DND-41 (cell line): ENCODE measurements around the gene HLCS.
A peak's percentile ranks its signal among the peaks of the same experiment; 100 is the strongest.

Experiments used
- ATAC-seq: fragments of 200-7000 bp; cut with Tn5 transposase; 3 replicates; pipeline ENCODE4 v1.9.1; 2021; ENCODE audit warnings: low read depth; ENCODE audit not compliant: insufficient read depth
- DNase-seq: peaks from one replicate; pipeline ENCODE4 v3.0.0-alpha.2; 2020
- H2AFZ ChIP-seq: 2 replicates; pipeline ENCODE4 v1.6.0; 2012; ENCODE audit warnings: low read depth, low read length
- H3K27ac ChIP-seq: 2 replicates; pipeline ENCODE4 v1.5.1; 2012; ENCODE audit warnings: low read length, inconsistent platforms
- H3K27me3 ChIP-seq: fragments of 200-600 bp; sonication (generic); 2 replicates; pipeline ENCODE4 v1.6.0; 2012; ENCODE audit warnings: low read length, mild to moderate bottlenecking, inconsistent platforms; ENCODE audit not compliant: insufficient read depth, poor library complexity
- H3K36me3 ChIP-seq: 2 replicates; pipeline ENCODE4 v1.5.1; 2012; ENCODE audit warnings: low read length, inconsistent platforms; ENCODE audit not compliant: insufficient read depth
- H3K4me1 ChIP-seq: 2 replicates; pipeline ENCODE4 v1.5.1; 2012; ENCODE audit warnings: mild to moderate bottlenecking, low read length; ENCODE audit not compliant: insufficient read depth
- H3K4me2 ChIP-seq: 2 replicates; pipeline ENCODE4 v1.6.0; 2012; ENCODE audit warnings: mild to moderate bottlenecking, moderate library complexity, low read length, inconsistent platforms; ENCODE audit not compliant: insufficient read depth
- H3K4me3 ChIP-seq, 2 experiments: fragments of 200-600 bp in 1 of 2; shearing (Covaris generic) in 1 of 2; 2 replicates each; pipeline ENCODE4 v1.5.1; 2012 to 2016; ENCODE audit warnings: inconsistent platforms in 2 of 2, low read length in 2 of 2, mild to moderate bottlenecking in 2 of 2, low read depth in 1 of 2, moderate library complexity in 1 of 2
- H3K79me2 ChIP-seq: 2 replicates; pipeline ENCODE4 v1.6.0; 2012; ENCODE audit warnings: low read length, inconsistent platforms; ENCODE audit not compliant: insufficient read depth
- H3K9ac ChIP-seq: 2 replicates; pipeline ENCODE4 v1.6.0; 2012; ENCODE audit warnings: low read depth, mild to moderate bottlenecking, inconsistent platforms, low read length, moderate library complexity
- H3K9me3 ChIP-seq: 2 replicates; pipeline ENCODE4 v1.5.1; 2012; ENCODE audit warnings: low read length, moderate library complexity, mild to moderate bottlenecking, inconsistent platforms; ENCODE audit not compliant: insufficient read depth, severe bottlenecking
- H4K20me1 ChIP-seq: 2 replicates; pipeline ENCODE4 v1.6.0; 2012; ENCODE audit warnings: low read length; ENCODE audit not compliant: insufficient read depth
- CTCF ChIP-seq: IDR thresholded peaks from 2 replicates; pipeline ENCODE4 v1.5.1; 2012; ENCODE audit warnings: borderline replicate concordance, low read length, moderate library complexity, mild to moderate bottlenecking; ENCODE audit not compliant: poor library complexity, severe bottlenecking; ENCODE audit errors: extremely low read depth
- EZH2 ChIP-seq: IDR thresholded peaks from 3 replicates; pipeline ENCODE4 v1.6.1; 2012; ENCODE audit warnings: borderline replicate concordance, low read depth, mild to moderate bottlenecking, moderate library complexity, low read length, inconsistent platforms; ENCODE audit not compliant: severe bottlenecking

HLCS gene

GRCh38 chr21:36922861-36923260, 43.6 kb downstream of the HLCS start:
- Histone ChIP-seq H3K4me3 (no peak overlapping the region), H3K27ac (no peak overlapping the region), H3K36me3 (peaks cover 12% of the 10 kb centered on the region), H3K9ac (no peak overlapping the region), H2AFZ (no peak overlapping the region), H3K4me2 (no peak overlapping the region), H3K9me3 (no peaks in the 10 kb centered on the region), H3K4me1 (no peaks in the 10 kb centered on the region), H3K79me2 (no peaks in the 10 kb centered on the region), H4K20me1 (no peaks in the 10 kb centered on the region; the same call in 1 of the 2 replicates), H3K27me3 (no peaks in the 10 kb centered on the region)
- TF ChIP-seq CTCF (no peak), EZH2 (no peak)
- no peak for ATAC-seq
- no peak for DNase-seq

GRCh38 chr21:36918291-36918690, 48.2 kb downstream of the HLCS start:
- no peaks in the 10 kb centered on the region for H3K4me1 ChIP-seq
- H3K36me3 ChIP-seq: no peaks in the 10 kb centered on the region; the same call in none of the 2 replicates
- no peaks in the 10 kb centered on the region for H3K79me2 ChIP-seq
- no peak overlapping the region for H3K9ac ChIP-seq
- no peaks in the 10 kb centered on the region; the same call in 1 of the 2 replicates for H4K20me1 ChIP-seq
- no peak overlapping the region for H3K4me3 ChIP-seq
- no peak overlapping the region for H3K4me2 ChIP-seq
- ATAC-seq (no peak), DNase-seq (no peak)
- H3K27ac ChIP-seq: no peak overlapping the region
- H2AFZ ChIP-seq: no peak overlapping the region
- no peaks in the 10 kb centered on the region for H3K27me3 ChIP-seq
- no peaks in the 10 kb centered on the region for H3K9me3 ChIP-seq
- TF ChIP-seq CTCF: no peak
- no peak for TF ChIP-seq EZH2

- Histone ChIP-seq H3K9ac (no peak overlapping the region), H3K79me2 (no peaks in the 10 kb centered on the region), H3K36me3 (no peaks in the 10 kb centered on the region; the same call in none of the 2 replicates), H3K27me3 (no peaks in the 10 kb centered on the region), H3K9me3 (no peaks in the 10 kb centered on the region), H3K27ac (no peak overlapping the region), H3K4me2 (no peak overlapping the region), H4K20me1 (peaks cover 4% of the 10 kb centered on the region; the same call in 1 of the 2 replicates), H2AFZ (no peak overlapping the region), H3K4me1 (no peaks in the 10 kb centered on the region), H3K4me3 (no peak overlapping the region)
- ATAC-seq (no peak), DNase-seq (no peak)
- TF ChIP-seq EZH2 (no peak), CTCF (peak; percentile 20)
These were observed 48.9 kb downstream of the HLCS start for GRCh38 chr21:36917471-36918158.

- Histone ChIP-seq H3K79me2 (no peaks in the 10 kb centered on the region), H3K9ac (no peak overlapping the region), H3K36me3 (no peaks in the 10 kb centered on the region; the same call in none of the 2 replicates), H3K27me3 (no peaks in the 10 kb centered on the region), H3K4me1 (no peaks in the 10 kb centered on the region), H3K4me2 (no peak overlapping the region), H3K9me3 (no peaks in the 10 kb centered on the region), H3K4me3 (no peak overlapping the region), H4K20me1 (peaks cover 4% of the 10 kb centered on the region; the same call in 1 of the 2 replicates), H2AFZ (no peak overlapping the region), H3K27ac (no peak overlapping the region)
- DNase-seq (no peak), ATAC-seq (peak; percentile 44; the same call in 1 of the 3 replicates)
- TF ChIP-seq CTCF (no peak), EZH2 (no peak)
These were observed 49.8 kb downstream of the HLCS start for GRCh38 chr21:36916718-36917117.
